DOHH2 (cell line): ENCODE measurements around the gene ALX3.

Experiments used
- H3F3A ChIP-seq: fragments of 200-600 bp; sonication (generic), shearing (Covaris generic); 2 replicates; pipeline ENCODE4 v1.6.0; 2016; ENCODE audit warnings: antibody characterized with exemption, mild to moderate bottlenecking; ENCODE audit not compliant: control insufficient read depth, insufficient read depth
- H3K27ac ChIP-seq: fragments of 200-600 bp; sonication (generic); 2 replicates; pipeline ENCODE4 v1.5.1; 2014; ENCODE audit warnings: low read depth, mild to moderate bottlenecking, low read length, moderate library complexity
- H3K27me3 ChIP-seq: fragments of 200-600 bp; sonication (generic); 2 replicates; pipeline ENCODE4 v1.6.1; 2014; ENCODE audit warnings: mild to moderate bottlenecking, low read length, mixed read lengths; ENCODE audit not compliant: control insufficient read depth
- H3K36me3 ChIP-seq: fragments of 200-600 bp; sonication (generic); 2 replicates; pipeline ENCODE4 v1.6.1; 2014; ENCODE audit warnings: mild to moderate bottlenecking, low read length, moderate library complexity, mixed read lengths; ENCODE audit not compliant: control insufficient read depth
- H3K4me1 ChIP-seq: fragments of 200-600 bp; sonication (generic); 2 replicates; pipeline ENCODE4 v1.6.1; 2014; ENCODE audit warnings: mild to moderate bottlenecking, low read length, mixed read lengths; ENCODE audit not compliant: control insufficient read depth
- H3K4me2 ChIP-seq: fragments of 200-600 bp; sonication (generic); 2 replicates; pipeline ENCODE4 v1.6.0; 2014; ENCODE audit warnings: mild to moderate bottlenecking, low read length, moderate library complexity
- H3K4me3 ChIP-seq: fragments of 200-600 bp; sonication (generic); 2 replicates; pipeline ENCODE4 v1.5.1; 2014; ENCODE audit warnings: mild to moderate bottlenecking, low read length, mixed read lengths
- H3K79me2 ChIP-seq: fragments of 200-600 bp; sonication (generic); 2 replicates; pipeline ENCODE4 v1.6.1; 2014; ENCODE audit warnings: mild to moderate bottlenecking, low read length, mixed read lengths; ENCODE audit not compliant: control insufficient read depth
- H3K9me2 ChIP-seq: fragments of 200-600 bp; sonication (generic); replicated peaks from 2 replicates; pipeline ENCODE4 v1.6.1; 2014; ENCODE audit warnings: mild to moderate bottlenecking, low read length, mixed read lengths; ENCODE audit not compliant: control insufficient read depth
- H3K9me3 ChIP-seq: fragments of 200-600 bp; sonication (generic); 2 replicates; pipeline ENCODE4 v1.6.1; 2014; ENCODE audit warnings: antibody characterized with exemption, low read length, mixed read lengths; ENCODE audit not compliant: control insufficient read depth, insufficient read depth
- H4K20me1 ChIP-seq: fragments of 200-600 bp; sonication (generic); 2 replicates; pipeline ENCODE4 v1.6.0; 2014; ENCODE audit warnings: low read depth, mild to moderate bottlenecking, antibody characterized with exemption, low read length, moderate library complexity; ENCODE audit not compliant: control insufficient read depth, insufficient read depth
- EZH2phosphoT487 ChIP-seq: fragments of 200-600 bp; sonication (generic); IDR thresholded peaks from 2 replicates; pipeline ENCODE4 v1.6.1; 2017; ENCODE audit warnings: borderline replicate concordance, mild to moderate bottlenecking, antibody characterized with exemption, low read length, moderate library complexity, mixed read lengths
- TF ChIP-seq, protein P1 (sequence below): fragments of 200-600 bp; sonication (generic); IDR thresholded peaks from one replicate; pipeline ENCODE4 v1.5.1; 2014; ENCODE audit warnings: antibody characterized with exemption, mild to moderate bottlenecking, low read depth, low read length; ENCODE audit not compliant: poor library complexity, severe bottlenecking

Gene ALX3

DNA sequence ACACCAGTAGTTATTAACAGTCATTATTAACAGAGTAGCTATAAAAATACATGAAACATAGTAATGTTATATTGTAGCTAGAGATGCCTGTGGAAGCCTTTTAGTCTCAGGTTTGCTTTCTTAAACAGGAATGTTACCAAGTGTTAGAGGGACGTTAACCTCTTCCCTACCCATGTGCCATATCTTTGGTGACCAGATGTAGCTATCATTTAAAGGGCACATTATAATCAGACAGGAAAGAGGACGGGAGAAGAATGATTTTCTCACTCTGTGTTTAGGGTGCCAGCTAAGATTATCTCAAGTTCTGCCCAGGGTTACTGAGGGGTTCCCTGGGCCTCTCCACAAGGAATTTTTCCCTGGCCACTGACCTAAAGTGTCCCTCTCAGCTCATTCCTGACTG is 20.9 kb upstream of the ALX3 start:
- Histone ChIP-seq H4K20me1 (0 out of 2 replicates have a peak, but pooled peaks cover 7% of the 10 kb centered on the region), H3K4me3 (no peak overlapping the region), H3K4me1 (no peaks in the 10 kb centered on the region), H3K27ac (no peak overlapping the region), H3F3A (no peaks in the 10 kb centered on the region), H3K4me2 (no peak overlapping the region), H3K9me3 (no peaks in the 10 kb centered on the region), H3K9me2 (no peaks in the 10 kb centered on the region), H3K27me3 (peaks cover 32% of the 10 kb centered on the region), H3K79me2 (no peaks in the 10 kb centered on the region), H3K36me3 (no peaks in the 10 kb centered on the region)
- TF ChIP-seq, protein P1, sequence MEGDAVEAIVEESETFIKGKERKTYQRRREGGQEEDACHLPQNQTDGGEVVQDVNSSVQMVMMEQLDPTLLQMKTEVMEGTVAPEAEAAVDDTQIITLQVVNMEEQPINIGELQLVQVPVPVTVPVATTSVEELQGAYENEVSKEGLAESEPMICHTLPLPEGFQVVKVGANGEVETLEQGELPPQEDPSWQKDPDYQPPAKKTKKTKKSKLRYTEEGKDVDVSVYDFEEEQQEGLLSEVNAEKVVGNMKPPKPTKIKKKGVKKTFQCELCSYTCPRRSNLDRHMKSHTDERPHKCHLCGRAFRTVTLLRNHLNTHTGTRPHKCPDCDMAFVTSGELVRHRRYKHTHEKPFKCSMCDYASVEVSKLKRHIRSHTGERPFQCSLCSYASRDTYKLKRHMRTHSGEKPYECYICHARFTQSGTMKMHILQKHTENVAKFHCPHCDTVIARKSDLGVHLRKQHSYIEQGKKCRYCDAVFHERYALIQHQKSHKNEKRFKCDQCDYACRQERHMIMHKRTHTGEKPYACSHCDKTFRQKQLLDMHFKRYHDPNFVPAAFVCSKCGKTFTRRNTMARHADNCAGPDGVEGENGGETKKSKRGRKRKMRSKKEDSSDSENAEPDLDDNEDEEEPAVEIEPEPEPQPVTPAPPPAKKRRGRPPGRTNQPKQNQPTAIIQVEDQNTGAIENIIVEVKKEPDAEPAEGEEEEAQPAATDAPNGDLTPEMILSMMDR = no peak
- TF ChIP-seq EZH2phosphoT487 = no peak

DNA sequence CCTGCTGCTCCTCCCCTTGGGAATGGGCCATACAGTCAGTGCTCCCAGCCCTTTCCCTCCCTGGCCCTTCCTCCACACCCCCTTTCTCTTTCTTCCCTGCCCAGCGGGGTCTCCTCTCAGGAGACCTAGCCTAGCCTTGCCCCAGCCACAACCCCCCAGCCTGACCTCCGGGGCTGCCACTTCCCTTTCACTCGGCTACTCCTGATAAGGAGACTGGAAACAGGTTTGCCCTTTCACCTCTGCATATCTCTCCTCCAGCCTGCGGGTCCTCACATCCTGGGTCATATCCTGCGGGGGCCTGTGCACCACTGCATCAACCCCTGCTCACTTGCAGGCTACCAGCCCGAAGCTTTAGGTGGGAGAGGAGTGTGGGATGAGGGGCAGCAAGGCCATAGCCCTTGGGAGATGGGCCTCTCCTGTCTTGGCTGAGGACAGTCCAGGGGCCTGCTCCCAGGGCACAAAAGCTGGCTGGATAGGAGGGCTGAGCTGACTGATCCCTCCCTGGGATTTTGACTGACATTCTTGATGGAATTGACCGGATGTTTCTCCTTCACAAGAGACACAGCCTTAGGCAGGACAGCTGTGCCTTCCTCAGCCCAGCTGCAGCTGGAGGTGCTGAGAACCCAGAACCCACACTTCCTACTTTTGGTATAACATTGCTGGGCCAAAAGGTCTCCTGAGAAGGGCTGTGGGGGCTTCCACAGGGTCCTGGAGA is 19.2 kb upstream of the ALX3 start:
- no peak overlapping the region for H3K27ac ChIP-seq
- H3K27me3 ChIP-seq = peaks cover 41% of the 10 kb centered on the region
- no peak overlapping the region for H3K4me2 ChIP-seq
- H3K4me1 ChIP-seq = no peaks in the 10 kb centered on the region
- TF ChIP-seq EZH2phosphoT487 = no peak
- TF ChIP-seq, protein P1 = no peak
- H4K20me1 ChIP-seq = 0 out of 2 replicates have a peak, but pooled peaks cover 7% of the 10 kb centered on the region
- no peaks in the 10 kb centered on the region for H3K79me2 ChIP-seq
- no peaks in the 10 kb centered on the region for H3K36me3 ChIP-seq
- H3K9me3 ChIP-seq = no peaks in the 10 kb centered on the region
- H3K4me3 ChIP-seq = no peak overlapping the region
- no peaks in the 10 kb centered on the region for H3F3A ChIP-seq
- H3K9me2 ChIP-seq = no peaks in the 10 kb centered on the region

DNA sequence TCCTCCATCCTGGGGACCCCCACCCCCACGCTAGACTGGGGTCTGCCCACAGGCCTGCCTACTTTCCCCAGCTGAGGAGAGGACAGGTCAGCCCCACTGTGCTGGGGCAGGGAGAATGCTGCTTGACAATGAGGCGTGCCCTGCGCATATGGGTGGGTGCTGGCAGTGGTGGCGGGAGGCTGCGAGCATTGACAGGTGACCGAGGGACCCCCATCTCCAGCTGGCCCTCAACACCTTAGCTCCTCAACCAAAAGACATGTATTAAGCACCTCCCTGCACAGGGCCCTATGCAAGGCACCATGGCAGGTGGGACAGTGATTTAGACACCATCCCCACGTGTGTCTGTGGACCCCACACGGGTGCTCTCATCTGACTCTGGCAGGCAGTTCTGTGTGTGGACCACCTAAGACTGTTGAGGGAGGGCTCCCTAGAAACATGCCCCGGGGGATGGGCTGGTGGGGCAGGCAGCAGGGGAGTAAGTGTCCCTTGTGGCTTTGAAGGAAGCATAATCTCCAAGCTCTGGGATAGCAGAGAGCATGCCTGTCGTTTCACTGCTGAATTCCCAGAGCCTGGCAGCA is 18.4 kb upstream of the ALX3 start:
- no peak overlapping the region for H3K27ac ChIP-seq
- 0 out of 2 replicates have a peak, but pooled peaks cover 7% of the 10 kb centered on the region for H4K20me1 ChIP-seq
- H3K27me3 ChIP-seq = peaks cover 50% of the 10 kb centered on the region
- no peaks in the 10 kb centered on the region for H3K36me3 ChIP-seq
- no peak overlapping the region for H3K4me2 ChIP-seq
- no peaks in the 10 kb centered on the region for H3K9me2 ChIP-seq
- H3K4me1 ChIP-seq = no peaks in the 10 kb centered on the region
- H3F3A ChIP-seq = no peaks in the 10 kb centered on the region
- no peaks in the 10 kb centered on the region for H3K79me2 ChIP-seq
- no peaks in the 10 kb centered on the region for H3K9me3 ChIP-seq
- no peak overlapping the region for H3K4me3 ChIP-seq
- TF ChIP-seq, protein P1 = no peak
- TF ChIP-seq EZH2phosphoT487 = no peak
